Measurements from ENCODE around the gene TM4SF4.

DNA sequence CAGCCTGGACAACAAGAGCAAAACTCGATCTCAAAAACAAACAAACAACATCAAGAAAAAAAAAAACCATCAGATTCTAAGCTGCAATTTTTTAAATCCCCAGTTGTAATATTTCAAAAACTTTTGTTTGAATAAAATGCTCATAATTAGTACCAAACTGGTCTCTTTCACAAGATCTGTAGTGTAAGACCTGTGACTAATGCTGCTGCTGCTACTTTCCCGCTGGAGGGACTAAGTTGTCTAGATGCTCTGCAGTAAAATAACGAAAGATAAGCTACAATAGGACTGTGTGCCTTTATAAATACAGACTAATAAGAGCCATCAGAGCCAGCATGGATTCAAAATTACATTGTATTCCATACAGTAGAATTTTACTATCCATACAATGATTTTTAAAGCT, 45.4 kb downstream of the TM4SF4 start:
- TF ChIP-seq CTCF (IDR thresholded peaks at IDR 0.05; ENCODE audit: insufficient read depth, low read depth, low read length) = no peak
- no peak for TF ChIP-seq EZH2 (IDR thresholded peaks at IDR 0.05; ENCODE audit: insufficient read depth, low read length)

All from astrocyte (in vitro differentiated cells and primary cell).